Measurements from ENCODE around the gene SPINK8.

GRCh38 chr3:48344867-48345507, 11.5 kb upstream of the SPINK8 start:
- TF ChIP-seq EZH2phosphoT487 (IDR thresholded peaks at IDR 0.05; ENCODE audit: borderline replicate concordance, low read length): no peak
- TF ChIP-seq CTCF (conservative IDR thresholded peaks at IDR 0.05; ENCODE audit: low read depth, low read length): no peak
- TF ChIP-seq EZH2 (IDR thresholded peaks at IDR 0.05; ENCODE audit: low read length, unreplicated experiment): no peak
